ENCODE data around the gene RAD23A. TPM values are rescaled to one million over a fixed set of nuclear protein-coding genes. Genes with fewer than 3 reads are reported as not detected.
"Not testable (repeated sequence)": the region's sequence is repeated elsewhere in the genome, so short reads cannot be mapped to it uniquely, and the experiment has no call there.

Gene RAD23A
- total RNA-seq, 1 donor from 2014 or later = 112 TPM

- intact Hi-C loops (cut with micrococcal nuclease) = no loop called here
- TF ChIP-seq, protein P1, sequence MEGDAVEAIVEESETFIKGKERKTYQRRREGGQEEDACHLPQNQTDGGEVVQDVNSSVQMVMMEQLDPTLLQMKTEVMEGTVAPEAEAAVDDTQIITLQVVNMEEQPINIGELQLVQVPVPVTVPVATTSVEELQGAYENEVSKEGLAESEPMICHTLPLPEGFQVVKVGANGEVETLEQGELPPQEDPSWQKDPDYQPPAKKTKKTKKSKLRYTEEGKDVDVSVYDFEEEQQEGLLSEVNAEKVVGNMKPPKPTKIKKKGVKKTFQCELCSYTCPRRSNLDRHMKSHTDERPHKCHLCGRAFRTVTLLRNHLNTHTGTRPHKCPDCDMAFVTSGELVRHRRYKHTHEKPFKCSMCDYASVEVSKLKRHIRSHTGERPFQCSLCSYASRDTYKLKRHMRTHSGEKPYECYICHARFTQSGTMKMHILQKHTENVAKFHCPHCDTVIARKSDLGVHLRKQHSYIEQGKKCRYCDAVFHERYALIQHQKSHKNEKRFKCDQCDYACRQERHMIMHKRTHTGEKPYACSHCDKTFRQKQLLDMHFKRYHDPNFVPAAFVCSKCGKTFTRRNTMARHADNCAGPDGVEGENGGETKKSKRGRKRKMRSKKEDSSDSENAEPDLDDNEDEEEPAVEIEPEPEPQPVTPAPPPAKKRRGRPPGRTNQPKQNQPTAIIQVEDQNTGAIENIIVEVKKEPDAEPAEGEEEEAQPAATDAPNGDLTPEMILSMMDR (IDR thresholded peaks at IDR 0.05) = no peak
- peaks cover 3% of the 10 kb centered on the region for H3K4me1 Mint-ChIP-seq
- no peaks in the 10 kb centered on the region for H3K9me3 Mint-ChIP-seq
- no peak overlapping the region for H3K4me3 Mint-ChIP-seq
- ATAC-seq (ENCODE audit: low read depth) (no peak), DNase-seq (no peak)
- no peak overlapping the region for H3K27ac Mint-ChIP-seq
- ChIA-PET CTCF (no interaction called here), POLR2A (no interaction called here)
- H3K36me3 Mint-ChIP-seq (ENCODE audit: low read depth) = no peaks in the 10 kb centered on the region
- H3K27me3 Mint-ChIP-seq = no peaks in the 10 kb centered on the region
Observed at GRCh38 chr19:12970070-12970820, 24.6 kb downstream of the RAD23A start.

GRCh38 chr19:12973236-12973635 is 27.6 kb downstream of the RAD23A start:
- TF ChIP-seq, protein P1 (IDR thresholded peaks at IDR 0.05) = no peak
- H3K4me3 Mint-ChIP-seq = no peak overlapping the region
- DNase-seq (no peak), ATAC-seq (ENCODE audit: low read depth) (no peak)
- no peak overlapping the region for H3K27ac Mint-ChIP-seq
- POLR2A ChIA-PET = interaction anchor here (0.7 kb wide), 1 partner anchor 55 kb away, joined by 3 read pairs; no protein-coding TSS in a partner anchor
- peaks cover 5% of the 10 kb centered on the region for H3K4me1 Mint-ChIP-seq
- no peaks in the 10 kb centered on the region for H3K9me3 Mint-ChIP-seq
- intact Hi-C loops (cut with micrococcal nuclease) = no loop called here
- no peaks in the 10 kb centered on the region for H3K36me3 Mint-ChIP-seq (ENCODE audit: low read depth)
- CTCF ChIA-PET = no interaction called here
- H3K27me3 Mint-ChIP-seq = peaks cover 7% of the 10 kb centered on the region

GRCh38 chr19:12974301-12975220 is 28.9 kb downstream of the RAD23A start:
- Mint-ChIP-seq H3K9me3 (no peaks in the 10 kb centered on the region), H3K36me3 (ENCODE audit: low read depth) (no peaks in the 10 kb centered on the region), H3K4me1 (peaks cover 6% of the 10 kb centered on the region), H3K27ac (no peak overlapping the region), H3K27me3 (peaks cover 7% of the 10 kb centered on the region), H3K4me3 (no peak overlapping the region)
- ChIA-PET POLR2A (interaction anchor here (0.7 kb wide), 1 partner anchor 74 kb away, joined by 4 read pairs; no protein-coding TSS in a partner anchor), CTCF (interaction anchor here (1.0 kb wide), 1 partner anchor 9 kb away, joined by 4 read pairs; no protein-coding TSS in a partner anchor)
- TF ChIP-seq, protein P1 (IDR thresholded peaks at IDR 0.05) = no peak
- DNase-seq (no peak), ATAC-seq (ENCODE audit: low read depth) (no peak)
- intact Hi-C loops (cut with micrococcal nuclease) = loop anchor here (5.0 kb wide), 3 partner anchors 223 to 888 kb away; no protein-coding TSS in a partner anchor

- Mint-ChIP-seq H3K9me3 (no peaks in the 10 kb centered on the region), H3K36me3 (ENCODE audit: low read depth) (no peaks in the 10 kb centered on the region), H3K4me1 (peaks cover 10% of the 10 kb centered on the region), H3K27ac (no peak overlapping the region), H3K4me3 (no peak overlapping the region), H3K27me3 (peaks cover 7% of the 10 kb centered on the region)
- ATAC-seq (ENCODE audit: low read depth) (no peak), DNase-seq (no peak)
- ChIA-PET POLR2A (interaction anchor here (0.7 kb wide), 1 partner anchor 73 kb away, joined by 4 read pairs; no protein-coding TSS in a partner anchor), CTCF (interaction anchor here (1.0 to 5.9 kb wide), 4 partner anchors 9 to 119 kb away, joined by 4 to 106 read pairs (median 54); no protein-coding TSS in a partner anchor)
- intact Hi-C loops (cut with micrococcal nuclease) = loop anchor here (5.0 kb wide), 3 partner anchors 222 to 887 kb away; no protein-coding TSS in a partner anchor
- TF ChIP-seq, protein P1 (IDR thresholded peaks at IDR 0.05) = no peak
Observed at GRCh38 chr19:12975221-12975741, 29.6 kb downstream of the RAD23A start.

- POLR2A ChIA-PET = interaction anchor here (2.4 kb wide), 1 partner anchor 118 kb away, joined by 28 read pairs; no protein-coding TSS in a partner anchor
- ATAC-seq (ENCODE audit: low read depth); H3K36me3 Mint-ChIP-seq (ENCODE audit: low read depth); DNase-seq; H3K27me3 Mint-ChIP-seq; H3K9me3 Mint-ChIP-seq; H3K4me3 Mint-ChIP-seq; H3K27ac Mint-ChIP-seq: not testable (repeated sequence)
- intact Hi-C loops (cut with micrococcal nuclease) = loop anchor here (5.0 kb wide), 3 partner anchors 221 to 886 kb away; no protein-coding TSS in a partner anchor
- CTCF ChIA-PET = interaction anchor here (1.6 to 5.9 kb wide), 4 partner anchors 10 to 285 kb away, joined by 5 to 106 read pairs (median 54); no protein-coding TSS in a partner anchor
- H3K4me1 Mint-ChIP-seq = peaks cover 10% of the 10 kb centered on the region
Observed at GRCh38 chr19:12976109-12976508, 30.4 kb downstream of the RAD23A start.
